Smooth muscle cell of the brain vasculature (primary cell): ENCODE measurements around the gene ZFYVE9.
A peak's percentile ranks its signal among the peaks of the same experiment; 100 is the strongest.

Experiments used
- DNase-seq: peaks from one replicate; pipeline ENCODE4 v3.0.0-alpha.2; 2012; ENCODE audit warnings: low read depth, low spot score

The ZFYVE9 gene

DNA sequence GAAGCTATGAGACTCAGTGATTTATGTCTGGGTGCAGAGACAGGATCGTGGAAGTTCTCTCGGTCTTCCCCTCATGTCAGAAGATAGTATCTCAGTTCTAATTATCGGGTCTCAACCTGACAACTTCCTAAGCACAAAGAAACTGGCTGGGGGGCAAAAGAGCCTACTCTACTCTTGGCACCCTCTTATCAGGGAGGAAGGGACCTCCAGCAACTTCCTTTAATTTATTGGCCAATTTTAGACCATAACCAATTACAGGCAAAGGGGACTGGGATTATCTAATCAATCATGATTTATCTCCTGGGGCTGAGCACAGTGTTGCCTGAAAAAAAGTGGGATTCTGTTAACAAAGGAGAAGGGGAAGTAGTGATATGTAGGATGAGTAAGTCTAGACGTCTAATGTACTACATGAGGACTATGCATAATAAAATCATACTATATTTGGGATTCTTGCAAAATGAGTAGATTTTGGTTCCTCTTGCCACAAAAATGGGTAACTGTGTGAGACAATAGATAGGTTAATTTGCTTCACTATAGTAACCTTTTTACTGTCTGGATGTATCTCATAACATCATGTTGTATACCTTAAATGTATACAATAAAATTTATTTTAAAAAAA lies 98.8 kb downstream of the ZFYVE9 start:
- no peak for DNase-seq

GRCh38 chr1:52243221-52243987 lies 101.5 kb downstream of the ZFYVE9 start:
- DNase-seq: no peak

GRCh38 chr1:52249831-52250230 lies 107.9 kb downstream of the ZFYVE9 start:
- no peak for DNase-seq

- DNase-seq: no peak
Measured at GRCh38 chr1:52253421-52253820, 111.5 kb downstream of the ZFYVE9 start.

- DNase-seq: no peak
Measured at GRCh38 chr1:52259886-52260285, 118.0 kb downstream of the ZFYVE9 start.

DNA sequence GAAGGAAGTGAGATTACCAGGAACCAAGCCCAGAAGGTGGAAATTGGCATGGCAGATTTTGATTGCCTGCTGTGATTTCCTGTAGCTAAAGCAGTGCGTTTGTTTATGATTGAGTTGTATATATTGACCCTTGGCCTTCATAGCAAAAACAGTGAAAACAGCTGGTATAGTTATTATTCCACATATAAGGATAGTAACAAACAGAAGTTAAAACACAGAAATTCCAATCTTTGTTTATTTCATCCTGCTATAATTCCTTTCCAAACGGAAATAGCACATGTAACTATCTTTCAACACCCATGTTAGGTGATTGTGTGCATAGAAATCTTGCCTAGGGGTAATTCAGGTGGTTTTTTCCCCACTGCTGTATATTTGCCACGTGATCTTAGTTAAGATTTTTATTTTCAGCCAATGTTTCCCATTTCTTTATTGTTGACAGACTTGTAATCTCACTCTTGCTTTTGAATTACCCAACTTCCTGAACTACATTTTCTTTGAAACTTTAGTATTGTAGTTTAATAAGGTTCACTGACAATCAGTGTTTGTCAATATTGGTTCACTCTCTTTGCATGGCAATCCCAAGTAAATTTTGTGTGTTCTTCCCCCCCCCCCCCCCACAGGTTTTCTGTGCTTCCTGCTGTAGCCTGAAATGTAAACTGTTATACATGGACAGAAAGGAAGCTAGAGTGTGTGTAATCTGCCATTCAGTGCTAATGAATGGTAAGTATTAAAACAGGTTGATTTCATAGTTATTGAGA lies 121.4 kb downstream of the ZFYVE9 start:
- peak; percentile 4 for DNase-seq

DNA sequence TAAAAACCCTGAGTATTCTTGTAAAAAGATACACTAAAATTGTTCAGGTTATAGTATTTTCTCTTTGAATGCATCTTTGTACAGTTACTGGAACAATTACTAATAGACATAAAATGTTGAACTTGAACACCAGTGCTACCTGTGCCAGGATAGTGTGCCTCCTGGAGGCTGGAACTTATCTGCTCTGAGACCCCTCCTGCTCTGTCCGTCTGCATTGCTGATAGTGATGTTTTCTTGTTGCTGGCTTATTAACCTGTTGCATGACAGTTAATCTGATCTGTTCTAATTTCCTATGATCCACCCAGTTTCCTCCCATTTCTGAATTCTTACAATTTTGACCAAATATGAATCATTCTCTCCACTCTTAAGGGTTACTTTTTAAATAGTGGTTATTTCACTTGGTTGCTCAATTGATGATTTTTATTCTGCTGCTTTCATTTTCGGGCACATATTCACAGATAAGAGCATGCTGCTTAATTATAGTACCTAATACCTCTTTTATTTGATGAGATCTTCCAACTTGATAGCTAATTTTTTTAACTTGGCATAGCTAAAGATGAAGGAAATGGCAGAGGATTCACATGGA lies 122.7 kb downstream of the ZFYVE9 start:
- DNase-seq: no peak

GRCh38 chr1:52266507-52266906 lies 124.6 kb downstream of the ZFYVE9 start:
- DNase-seq: no peak

- DNase-seq: no peak
Measured at GRCh38 chr1:52268372-52268771, 126.5 kb downstream of the ZFYVE9 start.

GRCh38 chr1:52281518-52281917 lies 139.6 kb downstream of the ZFYVE9 start:
- DNase-seq: no peak

DNA sequence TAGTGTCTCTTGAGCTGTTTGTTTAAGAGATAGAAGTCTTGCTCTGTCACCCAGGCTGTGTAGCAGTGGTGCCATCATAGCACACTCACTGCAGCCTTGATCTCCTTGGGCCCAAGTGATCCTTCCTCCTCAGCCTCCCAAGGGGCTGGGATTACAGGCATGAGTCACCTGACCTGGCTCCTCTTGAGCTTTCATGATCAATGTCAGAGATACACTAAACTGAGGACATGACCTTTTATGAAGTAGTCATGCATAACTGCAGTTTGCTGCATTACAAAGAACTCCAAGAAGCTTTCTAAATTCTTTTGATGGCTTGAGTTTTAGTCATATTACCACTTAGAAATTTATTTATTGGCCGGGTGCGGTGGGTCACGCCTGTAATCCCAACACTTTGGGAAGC lies 146.4 kb downstream of the ZFYVE9 start:
- no peak for DNase-seq

- DNase-seq: no peak
Measured at GRCh38 chr1:52294580-52294979, 152.7 kb downstream of the ZFYVE9 start.

GRCh38 chr1:52296345-52296744 lies 154.5 kb downstream of the ZFYVE9 start:
- no peak for DNase-seq

DNA sequence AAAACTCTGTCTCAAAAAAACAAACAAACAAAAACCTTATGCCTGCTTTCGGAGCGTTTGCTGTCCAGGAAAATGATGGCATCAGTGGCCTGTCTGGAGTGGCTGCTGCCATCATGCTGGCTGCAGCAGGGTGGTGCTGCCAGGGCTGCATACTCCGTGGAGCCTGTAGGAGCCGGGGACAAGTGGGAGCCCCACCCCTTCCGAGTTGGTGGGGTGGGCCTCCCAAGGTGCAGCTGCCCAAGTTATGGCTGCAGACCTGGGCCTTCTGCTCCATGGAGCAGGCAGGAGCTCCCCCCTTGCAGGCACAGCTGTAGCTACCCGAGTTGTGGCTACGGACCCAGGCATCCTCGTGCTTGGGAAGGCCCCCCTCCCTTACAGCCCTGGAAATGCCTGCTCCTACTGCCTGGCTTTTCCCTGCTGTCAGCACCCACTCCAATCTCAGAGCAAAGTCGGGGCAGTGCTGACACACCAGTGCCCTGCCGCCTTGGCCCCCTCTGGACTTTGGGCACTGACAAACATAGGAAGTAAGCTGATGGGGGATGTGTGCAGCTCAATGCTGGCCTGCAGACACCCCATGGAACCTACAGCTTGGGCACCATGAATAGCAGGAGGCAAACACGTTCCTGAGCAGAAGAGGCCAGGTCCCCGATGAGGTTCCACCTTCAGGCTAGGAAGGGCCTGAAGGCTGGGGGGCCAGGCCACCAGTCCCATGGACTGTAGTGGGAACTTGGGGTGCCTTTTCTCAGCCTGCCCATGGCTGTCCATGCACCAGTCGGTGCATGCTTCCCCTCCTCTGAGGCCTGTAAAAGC lies 163.7 kb downstream of the ZFYVE9 start:
- no peak for DNase-seq

DNA sequence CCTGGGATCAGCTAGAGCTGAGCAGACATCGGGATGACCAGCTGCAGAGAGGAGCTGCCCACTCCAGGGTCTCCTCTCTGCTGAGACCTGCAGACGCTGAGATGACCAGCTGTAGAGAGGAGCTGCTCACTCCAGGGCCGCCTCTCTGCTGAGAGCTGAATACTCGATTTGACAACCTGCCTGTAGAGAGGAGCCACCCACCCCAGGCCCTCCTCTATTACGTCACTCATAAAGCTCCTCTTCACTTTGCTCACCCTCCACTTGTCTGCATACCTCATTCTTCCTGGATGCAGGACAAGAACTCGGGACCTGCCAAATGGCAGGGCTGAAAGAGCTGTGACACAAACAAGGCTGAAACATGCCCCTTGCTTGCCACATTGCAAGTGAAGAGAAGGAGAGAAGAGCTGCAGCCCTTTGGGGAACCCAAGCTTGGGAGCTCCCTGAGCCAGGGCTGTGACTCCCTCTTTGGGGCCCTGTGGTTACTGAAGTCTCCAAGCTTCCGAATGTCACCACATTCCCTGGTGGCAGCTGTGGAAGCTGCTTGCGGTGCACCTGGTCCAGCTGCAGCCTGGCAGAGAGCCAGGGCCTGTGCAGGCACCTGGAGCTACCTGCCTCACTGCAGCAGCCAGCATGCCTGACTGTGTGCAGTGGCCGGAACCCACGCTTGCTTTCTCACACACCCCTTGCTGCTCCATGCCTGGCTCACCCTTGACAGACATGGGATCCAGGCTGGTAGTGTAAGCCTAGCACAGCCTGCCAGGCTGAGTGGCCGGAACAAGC lies 164.5 kb downstream of the ZFYVE9 start:
- DNase-seq: no peak

DNA sequence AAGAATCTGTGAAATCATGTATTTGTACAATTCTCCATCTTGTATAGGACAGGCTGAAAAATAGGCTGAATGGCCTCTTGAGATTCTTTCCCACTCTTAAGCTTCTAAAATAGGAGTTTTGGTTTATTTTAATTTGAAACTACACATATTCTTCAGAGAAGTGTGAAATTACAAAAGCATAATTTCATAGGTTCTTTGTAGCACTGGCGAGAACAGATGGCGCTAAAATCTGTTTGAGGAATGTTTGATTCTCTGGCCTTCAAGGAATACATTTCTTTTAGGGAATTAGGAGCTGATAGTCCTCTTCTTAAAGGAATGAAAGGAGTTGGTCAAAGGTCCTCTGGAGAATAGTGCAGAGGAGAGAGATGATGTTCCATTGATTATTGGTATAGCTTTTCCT lies 179.2 kb downstream of the ZFYVE9 start:
- DNase-seq: no peak

- no peak for DNase-seq
Measured at GRCh38 chr1:52323731-52324130, 181.8 kb downstream of the ZFYVE9 start.

- DNase-seq: no peak
Measured at GRCh38 chr1:52325786-52326185, 183.9 kb downstream of the ZFYVE9 start.

- DNase-seq: no peak
Measured at GRCh38 chr1:52328615-52329014, 186.7 kb downstream of the ZFYVE9 start.

- no peak for DNase-seq
Measured at GRCh38 chr1:52332411-52332810, 190.5 kb downstream of the ZFYVE9 start.
